ENCODE data around the gene PITPNM3.

- TF ChIP-seq, protein P1, sequence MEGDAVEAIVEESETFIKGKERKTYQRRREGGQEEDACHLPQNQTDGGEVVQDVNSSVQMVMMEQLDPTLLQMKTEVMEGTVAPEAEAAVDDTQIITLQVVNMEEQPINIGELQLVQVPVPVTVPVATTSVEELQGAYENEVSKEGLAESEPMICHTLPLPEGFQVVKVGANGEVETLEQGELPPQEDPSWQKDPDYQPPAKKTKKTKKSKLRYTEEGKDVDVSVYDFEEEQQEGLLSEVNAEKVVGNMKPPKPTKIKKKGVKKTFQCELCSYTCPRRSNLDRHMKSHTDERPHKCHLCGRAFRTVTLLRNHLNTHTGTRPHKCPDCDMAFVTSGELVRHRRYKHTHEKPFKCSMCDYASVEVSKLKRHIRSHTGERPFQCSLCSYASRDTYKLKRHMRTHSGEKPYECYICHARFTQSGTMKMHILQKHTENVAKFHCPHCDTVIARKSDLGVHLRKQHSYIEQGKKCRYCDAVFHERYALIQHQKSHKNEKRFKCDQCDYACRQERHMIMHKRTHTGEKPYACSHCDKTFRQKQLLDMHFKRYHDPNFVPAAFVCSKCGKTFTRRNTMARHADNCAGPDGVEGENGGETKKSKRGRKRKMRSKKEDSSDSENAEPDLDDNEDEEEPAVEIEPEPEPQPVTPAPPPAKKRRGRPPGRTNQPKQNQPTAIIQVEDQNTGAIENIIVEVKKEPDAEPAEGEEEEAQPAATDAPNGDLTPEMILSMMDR (IDR thresholded peaks at IDR 0.05): no peak
- TF ChIP-seq SIN3A (IDR thresholded peaks at IDR 0.05; ENCODE audit: borderline replicate concordance, insufficient read depth, low read depth, low read length): no peak
- no peak for TF ChIP-seq REST (IDR thresholded peaks at IDR 0.05; ENCODE audit: insufficient read depth in 1 of 2, low read depth in 2 of 2, low read length in 1 of 2)
These were observed 27.8 kb downstream of the PITPNM3 start for GRCh38 chr17:6528557-6528956.
